Spleen (tissue), 7 donors: Measurements from ENCODE around the gene MACROD2.

Source experiments
- POLR2A ChIP-seq, 3 donors: fragments of 450-650 bp; IDR thresholded peaks; one replicate each; pipeline ENCODE4 v1.5.1; 2017; ENCODE audit warnings: antibody characterized with exemption in 3 of 3, mild to moderate bottlenecking in 1 of 3
- TF ChIP-seq, protein P1 (sequence below), 11 experiments: fragments of 200-600 bp in 7 of 11; fragments of 450-650 bp in 4 of 11; sonication (generic) in 4 of 11; IDR thresholded peaks in 8 of 11; conservative IDR thresholded peaks in 3 of 11; 1 replicate in 7 of 11; 2 replicates in 4 of 11; pipeline versions ENCODE4 v1.4.0 to v1.8.0; 2016 to 2021; ENCODE audit warnings: antibody characterized with exemption in 11 of 11, inconsistent platforms in 4 of 11, mild to moderate bottlenecking in 1 of 11
- donor health status: DM: no; HTN: no; CAD: no; lungs with moderate emphysema.
- donor health status: DM: no; HTN: no; CAD: no.
- donor health status: DM: no; HTN: no; CAD: no.

GRCh38 chr20:14214046-14214445 lies 218.7 kb downstream of the MACROD2 start:
- TF ChIP-seq, protein P1, sequence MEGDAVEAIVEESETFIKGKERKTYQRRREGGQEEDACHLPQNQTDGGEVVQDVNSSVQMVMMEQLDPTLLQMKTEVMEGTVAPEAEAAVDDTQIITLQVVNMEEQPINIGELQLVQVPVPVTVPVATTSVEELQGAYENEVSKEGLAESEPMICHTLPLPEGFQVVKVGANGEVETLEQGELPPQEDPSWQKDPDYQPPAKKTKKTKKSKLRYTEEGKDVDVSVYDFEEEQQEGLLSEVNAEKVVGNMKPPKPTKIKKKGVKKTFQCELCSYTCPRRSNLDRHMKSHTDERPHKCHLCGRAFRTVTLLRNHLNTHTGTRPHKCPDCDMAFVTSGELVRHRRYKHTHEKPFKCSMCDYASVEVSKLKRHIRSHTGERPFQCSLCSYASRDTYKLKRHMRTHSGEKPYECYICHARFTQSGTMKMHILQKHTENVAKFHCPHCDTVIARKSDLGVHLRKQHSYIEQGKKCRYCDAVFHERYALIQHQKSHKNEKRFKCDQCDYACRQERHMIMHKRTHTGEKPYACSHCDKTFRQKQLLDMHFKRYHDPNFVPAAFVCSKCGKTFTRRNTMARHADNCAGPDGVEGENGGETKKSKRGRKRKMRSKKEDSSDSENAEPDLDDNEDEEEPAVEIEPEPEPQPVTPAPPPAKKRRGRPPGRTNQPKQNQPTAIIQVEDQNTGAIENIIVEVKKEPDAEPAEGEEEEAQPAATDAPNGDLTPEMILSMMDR (IDR thresholded peaks at IDR 0.05 in 8 of 11, conservative IDR thresholded peaks at IDR 0.05 in 3 of 11) = no peak
- TF ChIP-seq POLR2A (IDR thresholded peaks at IDR 0.05) = no peak
